Naive thymus-derived CD4-positive, alpha-beta T cell (primary cell): ENCODE results near the gene ARHGAP24. TPM values are rescaled to one million over a fixed set of nuclear protein-coding genes. Genes with fewer than 3 reads are reported as not detected.

Source experiments
- ATAC-seq: fragments of 150-1000 bp; cut with Tn5 transposase; 2 replicates; pipeline ENCODE4 v1.10.0; 2021; ENCODE audit warnings: mild to moderate bottlenecking, moderate library complexity
- CTCF ChIA-PET: fragments of 350-600 bp; sonication (Branson Sonifier 250); formaldehyde crosslinking; loops from one replicate; lab custom pipeline; 2021; ENCODE audit warnings: antibody characterized with exemption; lab: Charles Lee
- POLR2A ChIA-PET: fragments of 350-600 bp; sonication (Branson Sonifier 250); formaldehyde crosslinking; loops from one replicate; lab custom pipeline; 2021; ENCODE audit warnings: antibody characterized with exemption, inconsistent platforms; lab: Charles Lee
- DNase-seq, 9 donors: peaks; one replicate each; pipeline versions ENCODE4 v3.0.0 to v3.0.0-alpha.2; 2020 to 2022; ENCODE audit warnings: mixed read lengths in 1 of 9
- H3K27ac ChIP-seq: one replicate; pipeline ENCODE4 v1.7.0; 2013; ENCODE audit warnings: mild to moderate bottlenecking, low read depth, low read length, moderate library complexity
- H3K27me3 ChIP-seq, 2 donors: one replicate each; pipeline ENCODE4 v1.7.0; 2013; ENCODE audit warnings: low read length in 2 of 2, mild to moderate bottlenecking in 2 of 2, moderate library complexity in 2 of 2; ENCODE audit not compliant: control insufficient read depth in 2 of 2, insufficient read depth in 2 of 2
- H3K36me3 ChIP-seq, 3 experiments: 1 replicate in 2 of 3; 2 replicates in 1 of 3; pipeline ENCODE4 v1.7.0; 2013; ENCODE audit warnings: low read length in 3 of 3, mild to moderate bottlenecking in 3 of 3, moderate library complexity in 1 of 3; ENCODE audit not compliant: insufficient read depth in 3 of 3, control insufficient read depth in 2 of 3
- H3K4me1 ChIP-seq, 2 donors: one replicate each; pipeline ENCODE4 v1.7.0; 2013; ENCODE audit warnings: low read length in 2 of 2, mild to moderate bottlenecking in 2 of 2, moderate library complexity in 1 of 2; ENCODE audit not compliant: control insufficient read depth in 2 of 2, insufficient read depth in 2 of 2
- H3K4me3 ChIP-seq: 2 replicates; pipeline ENCODE4 v1.7.0; 2013; ENCODE audit warnings: mild to moderate bottlenecking, low read length
- H3K9me3 ChIP-seq, 3 experiments: 1 replicate in 2 of 3; 2 replicates in 1 of 3; pipeline ENCODE4 v1.7.0; 2013; ENCODE audit warnings: low read length in 3 of 3; ENCODE audit not compliant: control insufficient read depth in 2 of 3
- H3K27ac Mint-ChIP-seq, 9 donors: one replicate each; pipeline ENCODE4 v1.8.0; 2020 to 2022; ENCODE audit warnings: mixed read lengths in 9 of 9, mild to moderate bottlenecking in 8 of 9, moderate library complexity in 5 of 9, inconsistent platforms in 2 of 9
- H3K27me3 Mint-ChIP-seq, 5 donors: one replicate each; pipeline ENCODE4 v1.8.0; 2021 to 2022; ENCODE audit warnings: mixed read lengths in 5 of 5, mild to moderate bottlenecking in 1 of 5
- H3K36me3 Mint-ChIP-seq, 5 donors: one replicate each; pipeline ENCODE4 v1.8.0; 2020 to 2022; ENCODE audit warnings: mixed read lengths in 5 of 5, mild to moderate bottlenecking in 3 of 5, inconsistent platforms in 1 of 5
- H3K4me1 Mint-ChIP-seq, 7 donors: one replicate each; pipeline ENCODE4 v1.8.0; 2020 to 2022; ENCODE audit warnings: mixed read lengths in 7 of 7, mild to moderate bottlenecking in 3 of 7, inconsistent platforms in 1 of 7
- H3K4me3 Mint-ChIP-seq, 10 donors: one replicate each; pipeline ENCODE4 v1.8.0; 2020 to 2022; ENCODE audit warnings: mild to moderate bottlenecking in 10 of 10, mixed read lengths in 10 of 10, moderate library complexity in 6 of 10, inconsistent platforms in 2 of 10
- H3K9me3 Mint-ChIP-seq, 11 donors: one replicate each; pipeline ENCODE4 v1.8.0; 2020 to 2022; ENCODE audit warnings: mixed read lengths in 11 of 11, mild to moderate bottlenecking in 4 of 11, inconsistent platforms in 1 of 11, moderate library complexity in 1 of 11
- intact Hi-C, 2 donors: fragments of 100-400 bp; cut with micrococcal nuclease; formaldehyde crosslinking; loops; one replicate each; pipeline ENCODE4 v1.15.1; 2023
- polyA plus RNA-seq, 2 donors: library from polyadenylated mRNA; unstranded; fragments of 300-500 nt; fragmentation: Illumina TruSeq; gene quantifications; one replicate each; pipeline ENCODE4 v1.2.3, GENCODE V29; 2021
- total RNA-seq, 6 experiments: library from RNA in 5 of 6; stranded (reverse) in 5 of 6; gene quantifications; 1 replicate in 5 of 6; 2 replicates in 1 of 6; pipeline ENCODE4 v1.2.3 and lab custom pipeline; 2021 to 2026

ARHGAP24 gene
- total and polyA plus RNA-seq, 7 experiments from 2014 or later: 0.41 to 12.7 (median 1.3) TPM; not detected in 3

DNA sequence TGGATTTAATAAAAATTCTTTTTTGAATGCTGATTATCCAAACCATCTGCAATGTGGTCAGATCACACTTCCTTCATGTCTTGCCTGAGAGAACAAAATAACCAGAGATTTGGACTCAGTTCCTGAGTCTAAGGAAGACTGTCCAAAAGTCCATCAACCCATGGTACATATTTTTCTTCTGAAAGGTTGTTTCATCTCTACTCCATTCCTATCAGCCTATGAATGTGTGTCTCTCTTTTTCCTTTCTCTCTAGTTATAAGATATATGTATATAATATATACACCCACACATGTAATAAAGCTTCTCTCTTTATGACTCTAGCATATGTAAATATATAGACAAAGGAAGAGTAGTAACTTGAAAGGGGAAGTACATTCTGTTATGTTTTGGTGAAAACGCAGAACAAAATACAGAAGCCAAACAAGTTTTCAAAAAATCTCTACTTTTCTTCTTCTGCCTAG is 226.9 kb downstream of the ARHGAP24 start:
- POLR2A ChIA-PET: no interaction called here
- Histone ChIP-seq H3K27ac (no peak overlapping the region), H3K4me3 (no peak overlapping the region), H3K36me3 (no peaks in the 10 kb centered on the region), H3K9me3 (no peaks in the 10 kb centered on the region), H3K4me1 (no peaks in the 10 kb centered on the region), H3K27me3 (no peaks in the 10 kb centered on the region)
- peaks cover 0 to 4% (median 0%) of the 10 kb centered on the region in 5 donors for H3K36me3 Mint-ChIP-seq
- CTCF ChIA-PET: no interaction called here
- no peak overlapping the region for H3K4me3 Mint-ChIP-seq
- intact Hi-C loops: no loop called here
- H3K4me1 Mint-ChIP-seq: peaks cover 0 to 3% (median 0%) of the 10 kb centered on the region in 7 donors
- DNase-seq (no peak), ATAC-seq (peak; percentile 74)
- no peak overlapping the region for H3K27ac Mint-ChIP-seq
- peaks cover 0 to 13% (median 2%) of the 10 kb centered on the region in 11 donors for H3K9me3 Mint-ChIP-seq
- H3K27me3 Mint-ChIP-seq: no peaks in the 10 kb centered on the region

DNA sequence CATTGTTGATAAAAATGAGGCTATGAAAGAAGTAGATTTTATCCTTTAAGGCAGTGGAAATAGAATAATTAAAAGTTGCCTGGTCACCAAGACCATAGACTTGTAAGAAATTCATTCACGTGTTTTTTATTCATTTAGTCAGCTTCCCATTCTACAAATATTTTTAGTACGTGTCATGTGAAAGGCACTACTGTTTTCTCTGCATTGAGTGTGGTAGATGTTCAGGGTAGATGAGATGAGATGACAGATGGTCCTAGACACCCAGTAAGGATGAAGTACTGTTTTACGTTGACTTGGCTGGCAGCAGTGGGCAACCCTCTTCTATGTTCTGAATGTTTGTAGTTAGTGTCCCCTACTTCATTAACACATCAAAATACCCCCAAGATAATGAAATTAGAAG is 228.1 kb downstream of the ARHGAP24 start:
- Histone ChIP-seq H3K27ac (no peak overlapping the region), H3K36me3 (no peaks in the 10 kb centered on the region), H3K4me3 (no peak overlapping the region), H3K27me3 (no peaks in the 10 kb centered on the region), H3K4me1 (no peaks in the 10 kb centered on the region), H3K9me3 (no peaks in the 10 kb centered on the region)
- intact Hi-C loops: no loop called here
- H3K27me3 Mint-ChIP-seq: no peaks in the 10 kb centered on the region
- H3K4me1 Mint-ChIP-seq: peaks cover 0 to 3% (median 0%) of the 10 kb centered on the region in 7 donors
- no peak overlapping the region for H3K27ac Mint-ChIP-seq
- H3K9me3 Mint-ChIP-seq: peaks cover 0 to 13% (median 0%) of the 10 kb centered on the region in 11 donors
- DNase-seq: no peak
- CTCF ChIA-PET: no interaction called here
- H3K4me3 Mint-ChIP-seq: no peak overlapping the region
- H3K36me3 Mint-ChIP-seq: peaks cover 0 to 4% (median 0%) of the 10 kb centered on the region in 5 donors
- ATAC-seq: no peak
- POLR2A ChIA-PET: no interaction called here

DNA sequence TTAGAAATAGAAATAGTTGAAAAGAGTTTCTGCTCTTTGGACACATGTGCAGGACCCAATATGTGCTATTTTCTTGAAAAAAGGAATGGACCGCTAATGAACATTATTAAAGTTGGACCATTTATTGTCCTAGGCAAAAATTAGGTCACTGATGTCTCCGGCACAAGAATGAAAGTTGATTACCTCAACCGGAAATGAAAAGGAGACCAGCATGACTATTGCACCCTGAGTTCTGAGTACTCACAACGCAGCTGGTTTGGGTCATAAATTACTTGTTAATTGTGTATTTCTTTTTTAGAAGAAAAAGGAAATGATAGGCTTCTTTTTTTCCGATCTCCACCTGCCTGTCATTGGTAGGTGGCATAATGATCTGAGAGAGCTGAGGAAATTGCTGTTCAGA is 232.7 kb downstream of the ARHGAP24 start:
- Histone ChIP-seq H3K4me3 (no peak overlapping the region), H3K27me3 (no peaks in the 10 kb centered on the region), H3K9me3 (no peaks in the 10 kb centered on the region), H3K36me3 (no peaks in the 10 kb centered on the region), H3K27ac (no peak overlapping the region), H3K4me1 (no peaks in the 10 kb centered on the region)
- CTCF ChIA-PET: no interaction called here
- Mint-ChIP-seq H3K36me3 (peaks cover 0 to 4% (median 0%) of the 10 kb centered on the region in 5 donors), H3K4me3 (no peak overlapping the region), H3K4me1 (no peaks in the 10 kb centered on the region), H3K27ac (no peak overlapping the region), H3K27me3 (no peaks in the 10 kb centered on the region), H3K9me3 (peaks cover 0 to 10% (median 0%) of the 10 kb centered on the region in 11 donors)
- POLR2A ChIA-PET: no interaction called here
- intact Hi-C loops: no loop called here
- ATAC-seq (no peak), DNase-seq (no peak)

DNA sequence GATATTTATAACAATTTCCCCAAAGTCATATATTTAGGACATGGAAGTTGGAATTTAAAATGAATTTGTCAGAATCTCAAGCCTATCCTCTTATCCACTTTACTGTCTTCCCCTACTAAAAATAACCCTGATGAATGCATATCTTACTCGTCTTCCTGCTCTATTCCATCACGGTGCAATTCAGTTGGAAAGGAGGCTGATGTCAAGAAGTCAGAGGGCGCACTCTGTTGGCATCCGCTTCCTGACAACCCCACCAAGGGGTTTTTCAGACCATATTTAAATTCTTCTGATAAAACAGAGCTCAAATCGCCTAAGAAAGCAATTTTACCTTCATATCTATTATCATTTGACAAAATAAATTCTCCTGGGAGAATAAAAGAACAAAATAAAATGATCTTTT is 233.5 kb downstream of the ARHGAP24 start:
- H3K36me3 ChIP-seq: no peaks in the 10 kb centered on the region
- Mint-ChIP-seq H3K27me3 (no peaks in the 10 kb centered on the region), H3K36me3 (peaks cover 0 to 4% (median 0%) of the 10 kb centered on the region in 5 donors), H3K4me3 (no peak overlapping the region), H3K27ac (no peak overlapping the region), H3K9me3 (peaks cover 0 to 10% (median 0%) of the 10 kb centered on the region in 11 donors), H3K4me1 (no peaks in the 10 kb centered on the region)
- no peak for ATAC-seq
- no peaks in the 10 kb centered on the region for H3K4me1 ChIP-seq
- H3K9me3 ChIP-seq: no peaks in the 10 kb centered on the region
- no peak overlapping the region for H3K27ac ChIP-seq
- no peak for DNase-seq
- no peaks in the 10 kb centered on the region for H3K27me3 ChIP-seq
- intact Hi-C loops: no loop called here
- no peak overlapping the region for H3K4me3 ChIP-seq
- ChIA-PET POLR2A (no interaction called here), CTCF (no interaction called here)

DNA sequence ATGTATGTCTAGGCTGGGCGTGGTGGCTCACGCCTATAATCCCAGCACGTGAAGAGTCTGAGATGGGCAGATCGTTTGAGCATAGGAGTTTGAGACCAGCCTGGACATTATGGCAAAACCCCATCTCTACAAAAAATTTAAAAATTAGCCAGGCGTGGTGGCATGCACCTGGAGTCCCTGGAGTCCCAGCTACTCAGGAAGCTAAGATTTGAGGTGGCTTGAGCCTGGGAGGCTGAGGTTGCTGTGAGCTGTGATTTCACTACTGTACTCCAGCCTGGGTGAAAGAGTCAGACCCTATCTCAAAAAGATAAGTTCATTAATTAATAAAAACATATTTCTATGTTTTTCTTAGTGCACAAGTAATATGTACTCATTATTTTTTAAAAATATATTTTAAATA is 238.1 kb downstream of the ARHGAP24 start:
- ChIA-PET POLR2A (no interaction called here), CTCF (no interaction called here)
- H3K36me3 ChIP-seq: no peaks in the 10 kb centered on the region
- Mint-ChIP-seq H3K36me3 (no peaks in the 10 kb centered on the region), H3K9me3 (peaks cover 0 to 3% (median 0%) of the 10 kb centered on the region in 11 donors), H3K4me1 (no peaks in the 10 kb centered on the region), H3K27me3 (no peaks in the 10 kb centered on the region), H3K27ac (no peak overlapping the region), H3K4me3 (no peak overlapping the region)
- no peak for DNase-seq
- no peaks in the 10 kb centered on the region for H3K4me1 ChIP-seq
- ATAC-seq: no peak
- H3K9me3 ChIP-seq: no peaks in the 10 kb centered on the region
- no peaks in the 10 kb centered on the region for H3K27me3 ChIP-seq
- H3K27ac ChIP-seq: no peak overlapping the region
- no peak overlapping the region for H3K4me3 ChIP-seq
- intact Hi-C loops: no loop called here

DNA sequence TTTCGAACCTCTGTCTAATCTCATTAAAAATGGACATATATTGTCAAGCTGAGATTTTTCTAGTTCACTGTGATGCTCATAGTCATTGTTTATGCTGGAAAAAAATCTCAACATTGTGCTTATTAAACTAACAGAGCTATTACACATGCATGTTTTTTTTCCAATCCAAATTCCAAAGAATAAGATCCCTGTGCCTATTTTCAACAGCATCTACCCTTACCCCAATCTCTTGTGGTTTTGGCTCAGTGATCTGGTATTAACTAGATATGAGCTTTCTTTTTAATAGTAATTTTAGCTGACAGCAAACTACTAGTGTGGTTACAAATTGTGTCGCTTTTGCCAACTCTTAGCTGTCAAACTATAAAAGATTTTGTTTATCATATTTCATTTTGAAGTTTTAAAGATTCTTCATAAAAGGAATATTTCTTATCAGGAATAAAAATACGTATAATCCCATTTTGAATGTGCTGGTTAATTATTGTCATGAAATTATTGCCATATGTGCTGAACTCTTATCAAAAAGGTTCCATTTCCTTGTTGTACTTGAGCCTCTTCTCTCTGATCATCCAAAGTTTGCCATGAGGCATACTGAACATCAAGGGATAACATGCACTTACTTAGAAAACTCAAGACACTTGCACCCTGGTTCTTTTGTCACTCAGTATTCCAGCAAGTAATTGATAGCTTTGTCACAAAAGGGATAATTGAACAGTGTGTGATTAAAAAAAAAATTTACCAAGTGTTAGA is 241.2 kb downstream of the ARHGAP24 start:
- Histone ChIP-seq H3K4me1 (no peaks in the 10 kb centered on the region), H3K27ac (no peak overlapping the region), H3K36me3 (no peaks in the 10 kb centered on the region), H3K9me3 (no peaks in the 10 kb centered on the region), H3K4me3 (no peak overlapping the region), H3K27me3 (no peaks in the 10 kb centered on the region)
- ATAC-seq (no peak), DNase-seq (no peak)
- Mint-ChIP-seq H3K36me3 (no peaks in the 10 kb centered on the region), H3K4me3 (no peak overlapping the region), H3K27me3 (no peaks in the 10 kb centered on the region), H3K4me1 (no peaks in the 10 kb centered on the region), H3K9me3 (peaks cover 0 to 3% (median 0%) of the 10 kb centered on the region in 11 donors), H3K27ac (no peak overlapping the region)
- ChIA-PET POLR2A (no interaction called here), CTCF (no interaction called here)
- intact Hi-C loops: no loop called here

DNA sequence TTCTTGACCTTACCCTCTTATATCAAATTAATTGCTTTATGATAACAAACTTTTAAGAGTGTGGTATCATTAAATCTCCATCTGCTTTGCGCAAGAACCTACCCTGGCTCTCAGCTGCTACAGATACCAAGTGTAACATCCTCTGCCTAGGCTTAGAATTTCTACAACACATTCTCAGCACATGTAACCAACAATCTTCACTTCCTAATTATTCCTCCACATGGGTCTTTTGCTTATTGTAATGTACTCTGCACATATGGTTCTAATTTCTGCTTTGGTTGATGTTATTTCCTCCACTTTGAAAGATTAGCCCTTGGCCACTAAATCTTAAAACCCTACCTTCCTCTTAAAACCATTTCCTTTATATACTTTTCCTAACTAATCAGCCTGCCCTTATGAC is 242.4 kb downstream of the ARHGAP24 start:
- Histone ChIP-seq H3K4me1 (no peaks in the 10 kb centered on the region), H3K9me3 (no peaks in the 10 kb centered on the region), H3K36me3 (no peaks in the 10 kb centered on the region), H3K4me3 (no peak overlapping the region), H3K27me3 (no peaks in the 10 kb centered on the region), H3K27ac (no peak overlapping the region)
- H3K9me3 Mint-ChIP-seq: peaks cover 0 to 3% (median 0%) of the 10 kb centered on the region in 11 donors
- intact Hi-C loops: no loop called here
- H3K27me3 Mint-ChIP-seq: no peaks in the 10 kb centered on the region
- no peak overlapping the region for H3K4me3 Mint-ChIP-seq
- CTCF ChIA-PET: no interaction called here
- no peaks in the 10 kb centered on the region for H3K36me3 Mint-ChIP-seq
- no peaks in the 10 kb centered on the region for H3K4me1 Mint-ChIP-seq
- POLR2A ChIA-PET: no interaction called here
- DNase-seq: no peak
- ATAC-seq: no peak
- H3K27ac Mint-ChIP-seq: no peak overlapping the region
